H1 (cell line): Measurements from ENCODE around the gene RNASE13. TPM values are rescaled to one million over a fixed set of nuclear protein-coding genes. Genes with fewer than 3 reads are reported as not detected.

Experiments
- BACH1 ChIP-seq: IDR thresholded peaks from 2 replicates; pipeline ENCODE4 v1.6.1; 2012; ENCODE audit warnings: low read length, improper control_type of control experiment
- GTF2F1 ChIP-seq: IDR thresholded peaks from 2 replicates; pipeline ENCODE4 v1.6.1; 2012; ENCODE audit warnings: low read depth, low read length, improper control_type of control experiment, borderline replicate concordance
- PHF8 ChIP-seq: fragments of 200-600 bp; sonication (generic); conservative IDR thresholded peaks from 2 replicates; pipeline ENCODE4 v1.7.1; 2012; ENCODE audit warnings: low read depth, mild to moderate bottlenecking, inconsistent platforms, low read length, moderate library complexity
- SIX5 ChIP-seq: IDR thresholded peaks from 2 replicates; pipeline ENCODE4 v1.6.1; 2011; ENCODE audit warnings: mild to moderate bottlenecking, low read depth, low read length
- polyA plus RNA-seq, 7 experiments: library from polyadenylated mRNA; depleted of rRNA in 3 of 7; stranded (reverse) in 5 of 7; unstranded in 2 of 7; fragments of >200 nt in 5 of 7; fragments of 200-250 nt in 2 of 7; gene quantifications; 1 replicate in 5 of 7; 2 replicates in 1 of 7; 4 replicates in 1 of 7; pipeline versions ENCODE4 v1.2.1 to v1.2.3, GENCODE V29; 2011 to 2013; ENCODE audit warnings: missing spikeins in 2 of 7, mixed read lengths in 2 of 7
- total RNA-seq: library from RNA; stranded (reverse); fragmentation: NEBNext Ultra II Directional; extraction: Animal tissue kit (Norgen Biotek cat#: 25700); gene quantifications from 2 replicates; pipeline ENCODE4 v1.2.1, GENCODE V29; 2021

The RNASE13 gene
- total and polyA plus RNA-seq, 2 of the 8 experiments (the other 6 are each of a cell fraction or from before 2014, with no cell fraction given), result not detected

GRCh38 chr14:21059842-21060613 is 25.4 kb upstream of the RNASE13 start (continued):
- TF ChIP-seq GTF2F1 (no peak), SIX5 (no peak), BACH1 (no peak), PHF8 (no peak)
